Measurements from ENCODE around the gene CDH3. TPM values are rescaled to one million over a fixed set of nuclear protein-coding genes. Genes with fewer than 3 reads are reported as not detected.
A peak's percentile ranks its signal among the peaks of the same experiment; 100 is the strongest.

CDH3 gene
- total and polyA plus RNA-seq, 2 of the 13 experiments (the other 11 are each of a cell fraction or from before 2014, with no cell fraction given): 0.11 TPM; not detected in 1

- TF ChIP-seq TFAP4 (IDR thresholded peaks at IDR 0.05; ENCODE audit: borderline replicate concordance, low read depth) (peak; percentile 63; the same call in 1 of the 2 replicates), ZBTB3 (CRISPR knock-in tag; IDR thresholded peaks at IDR 0.05; ENCODE audit: borderline replicate concordance, low read depth) (no peak), MAFF (IDR thresholded peaks at IDR 0.05; ENCODE audit: low read depth, low read length) (no peak), NFIB (CRISPR knock-in tag; IDR thresholded peaks at IDR 0.05; ENCODE audit: borderline replicate concordance) (no peak), ZGPAT (CRISPR knock-in tag; IDR thresholded peaks at IDR 0.05) (no peak; the same call in 1 of the 2 replicates), ZNF260 (CRISPR knock-in tag; IDR thresholded peaks at IDR 0.05; ENCODE audit: borderline replicate concordance, low read depth) (no peak), ZNF678 (CRISPR knock-in tag; IDR thresholded peaks at IDR 0.05) (no peak), ZSCAN20 (CRISPR knock-in tag; IDR thresholded peaks at IDR 0.05; ENCODE audit: borderline replicate concordance) (no peak), ZNF775 (CRISPR knock-in tag; IDR thresholded peaks at IDR 0.05; ENCODE audit: borderline replicate concordance) (no peak), NFE2L1 (CRISPR knock-in tag; IDR thresholded peaks at IDR 0.05; ENCODE audit: borderline replicate concordance) (no peak), TFDP1 (CRISPR knock-in tag; IDR thresholded peaks at IDR 0.05; ENCODE audit: borderline replicate concordance) (no peak), SMC3 (IDR thresholded peaks at IDR 0.05; ENCODE audit: low read length) (peak; percentile 99), ZFY (CRISPR knock-in tag; IDR thresholded peaks at IDR 0.05) (no peak), ZBTB21 (CRISPR knock-in tag; IDR thresholded peaks at IDR 0.05) (no peak), ARNT (IDR thresholded peaks at IDR 0.05) (no peak), ZNF567 (CRISPR knock-in tag; IDR thresholded peaks at IDR 0.05; ENCODE audit: borderline replicate concordance) (0 out of 2 replicates have a peak, but pooled peaks have one; percentile 79), RFXANK (CRISPR knock-in tag; IDR thresholded peaks at IDR 0.05) (no peak), ZNF138 (CRISPR knock-in tag; IDR thresholded peaks at IDR 0.05; ENCODE audit: low read depth) (no peak), NFYC (CRISPR knock-in tag; IDR thresholded peaks at IDR 0.05) (no peak), ZNF431 (CRISPR knock-in tag; IDR thresholded peaks at IDR 0.05; ENCODE audit: borderline replicate concordance, low read depth) (0 out of 2 replicates have a peak, but pooled peaks have one; percentile 38), STAT5B (CRISPR knock-in tag; IDR thresholded peaks at IDR 0.05) (no peak), ATF3 (CRISPR knock-in tag; IDR thresholded peaks at IDR 0.05) (no peak), ZNF460 (CRISPR knock-in tag; IDR thresholded peaks at IDR 0.05; ENCODE audit: borderline replicate concordance) (no peak), MTF1 (CRISPR knock-in tag; IDR thresholded peaks at IDR 0.05) (no peak)
- TF ChIP-seq, protein P1, sequence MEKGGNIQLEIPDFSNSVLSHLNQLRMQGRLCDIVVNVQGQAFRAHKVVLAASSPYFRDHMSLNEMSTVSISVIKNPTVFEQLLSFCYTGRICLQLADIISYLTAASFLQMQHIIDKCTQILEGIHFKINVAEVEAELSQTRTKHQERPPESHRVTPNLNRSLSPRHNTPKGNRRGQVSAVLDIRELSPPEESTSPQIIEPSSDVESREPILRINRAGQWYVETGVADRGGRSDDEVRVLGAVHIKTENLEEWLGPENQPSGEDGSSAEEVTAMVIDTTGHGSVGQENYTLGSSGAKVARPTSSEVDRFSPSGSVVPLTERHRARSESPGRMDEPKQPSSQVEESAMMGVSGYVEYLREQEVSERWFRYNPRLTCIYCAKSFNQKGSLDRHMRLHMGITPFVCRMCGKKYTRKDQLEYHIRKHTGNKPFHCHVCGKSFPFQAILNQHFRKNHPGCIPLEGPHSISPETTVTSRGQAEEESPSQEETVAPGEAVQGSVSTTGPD (CRISPR knock-in tag; IDR thresholded peaks at IDR 0.05): no peak
These were observed 59.2 kb downstream of the CDH3 start (continued) for GRCh38 chr16:68704232-68704867.
